GM18870 (cell line): ENCODE measurements around the gene RPTOR.
"Not testable (repeated sequence)": the region's sequence is repeated elsewhere in the genome, so short reads cannot be mapped to it uniquely, and the experiment has no call there.

Experiments
- ATAC-seq: cut with Tn5 transposase; IDR thresholded peaks from one replicate; pipeline ENCODE4 v1.9.1; 2021; ENCODE audit warnings: moderate library complexity; ENCODE audit not compliant: unreplicated experiment

The RPTOR gene

DNA sequence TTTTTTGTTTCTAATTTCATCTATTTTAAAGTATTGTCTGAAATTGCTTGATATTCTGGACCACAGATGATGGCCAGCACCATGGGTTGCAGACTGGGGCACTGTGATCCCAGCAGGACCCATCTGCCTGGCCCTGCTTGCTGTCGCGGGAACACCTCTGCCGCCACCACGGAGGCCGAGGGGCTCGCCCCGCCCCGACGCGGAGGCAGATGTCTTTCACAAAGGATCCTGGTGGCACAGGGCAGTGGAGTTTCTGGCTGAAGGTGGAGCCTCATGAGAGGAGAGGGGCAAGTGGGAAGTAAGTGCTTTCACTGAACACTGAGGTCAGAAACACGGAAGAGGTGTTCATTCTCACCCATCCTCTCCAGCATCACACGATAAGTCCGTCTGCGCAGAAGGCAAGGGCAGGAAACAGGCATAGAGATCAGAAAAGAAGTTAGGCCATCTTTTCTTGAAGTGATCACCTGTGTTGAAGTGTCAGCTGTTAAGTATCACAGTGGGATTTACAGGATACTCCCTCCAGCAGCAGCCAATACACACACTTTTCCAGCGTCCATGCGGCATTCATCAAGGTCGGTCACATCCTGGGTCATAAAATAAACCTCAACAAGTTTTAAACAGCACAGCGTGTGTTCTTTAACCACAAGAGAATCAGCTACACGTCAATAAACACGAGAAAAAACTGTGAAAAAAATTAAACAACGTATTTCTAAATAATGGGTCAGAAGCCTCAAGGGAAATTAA lies 194.5 kb downstream of the RPTOR start:
- no peak for ATAC-seq

DNA sequence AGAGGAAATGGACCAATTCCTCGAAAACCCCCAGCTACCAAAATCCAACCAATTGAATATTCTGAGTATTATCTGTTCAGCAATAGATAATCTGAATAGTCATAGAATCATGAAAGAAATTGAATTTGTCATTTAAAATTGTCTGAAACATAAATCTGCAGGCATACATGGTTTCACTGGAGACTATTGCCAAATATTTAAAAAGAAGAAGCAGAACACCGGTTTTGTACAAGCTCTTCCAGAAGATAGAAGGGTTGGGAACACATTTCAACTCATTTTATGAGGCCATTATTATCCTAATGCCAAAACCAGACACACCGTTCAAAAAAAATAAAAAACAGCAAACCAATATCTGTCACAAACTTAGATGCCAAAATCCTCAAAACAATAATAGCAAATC lies 195.5 kb downstream of the RPTOR start:
- ATAC-seq = no peak

DNA sequence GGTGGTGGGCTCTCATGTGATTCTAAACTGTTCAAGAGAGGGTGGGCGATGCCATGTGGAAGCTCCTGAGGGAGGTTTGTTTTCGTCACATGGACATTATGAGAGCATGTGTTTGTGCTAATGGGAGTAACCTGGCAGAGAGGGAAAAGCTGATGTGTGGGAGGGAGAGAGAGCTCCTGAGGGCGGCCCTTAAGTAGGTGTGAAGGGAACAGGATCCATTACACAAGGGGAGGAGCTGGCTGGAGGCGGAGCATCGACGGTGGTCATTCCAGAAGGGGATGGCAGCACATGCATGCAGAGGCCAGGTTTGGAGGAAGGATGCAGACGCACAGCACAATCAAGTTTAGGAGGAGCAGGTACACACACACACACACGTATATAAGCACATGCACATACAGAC lies 197.5 kb downstream of the RPTOR start:
- ATAC-seq = no peak

DNA sequence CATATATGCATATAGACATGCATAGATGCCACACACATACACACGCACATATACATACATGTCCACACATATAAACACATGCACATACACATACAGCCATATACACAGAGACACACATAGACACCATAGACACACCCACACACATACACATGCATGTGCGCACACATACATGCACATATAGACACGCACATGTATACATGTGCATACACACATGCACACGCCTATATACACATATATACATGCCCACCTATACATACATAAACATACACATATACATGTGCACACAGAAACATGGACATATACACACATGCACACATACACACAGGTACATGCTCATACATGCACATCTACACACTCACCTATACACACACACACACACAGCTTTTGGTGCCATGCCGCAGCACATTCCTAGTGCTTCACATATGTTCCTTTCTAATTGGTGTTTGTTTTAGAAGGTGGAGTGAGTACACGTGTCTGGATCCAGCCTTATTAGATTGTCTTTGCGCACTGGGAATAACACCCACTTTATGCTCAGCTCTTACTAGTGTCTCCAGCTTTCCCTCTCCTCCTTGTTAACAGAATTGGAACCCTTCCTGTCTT lies 198.0 kb downstream of the RPTOR start:
- ATAC-seq = no peak

DNA sequence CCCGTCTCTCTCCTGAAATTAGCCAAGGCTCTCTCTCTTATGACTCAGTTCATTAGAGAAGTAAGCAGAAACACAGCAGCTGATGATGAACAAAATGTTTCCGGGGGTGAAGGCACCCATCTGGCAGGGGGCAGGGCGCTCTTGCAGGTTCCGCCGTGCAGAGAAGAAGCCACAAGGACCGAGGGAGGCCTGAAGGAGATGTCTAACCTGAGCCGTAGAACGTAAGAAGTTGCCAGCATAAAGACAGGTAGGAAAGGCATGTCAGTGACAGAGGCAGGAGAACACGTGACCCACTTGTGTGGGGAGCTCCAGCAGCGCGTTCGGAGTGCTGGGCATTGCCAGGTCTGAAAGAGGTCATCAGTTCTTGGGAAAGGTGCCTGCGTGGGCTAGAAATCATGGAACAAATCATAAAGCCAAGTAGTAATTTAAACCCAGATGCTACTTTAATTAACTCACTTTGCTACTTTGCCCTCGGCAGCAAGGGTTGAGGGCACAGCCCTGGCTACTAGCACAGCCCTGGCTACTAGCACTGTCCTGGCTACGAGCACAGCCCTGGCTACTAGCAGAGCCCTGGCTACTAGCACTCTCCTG lies 198.6 kb downstream of the RPTOR start:
- ATAC-seq = no peak

DNA sequence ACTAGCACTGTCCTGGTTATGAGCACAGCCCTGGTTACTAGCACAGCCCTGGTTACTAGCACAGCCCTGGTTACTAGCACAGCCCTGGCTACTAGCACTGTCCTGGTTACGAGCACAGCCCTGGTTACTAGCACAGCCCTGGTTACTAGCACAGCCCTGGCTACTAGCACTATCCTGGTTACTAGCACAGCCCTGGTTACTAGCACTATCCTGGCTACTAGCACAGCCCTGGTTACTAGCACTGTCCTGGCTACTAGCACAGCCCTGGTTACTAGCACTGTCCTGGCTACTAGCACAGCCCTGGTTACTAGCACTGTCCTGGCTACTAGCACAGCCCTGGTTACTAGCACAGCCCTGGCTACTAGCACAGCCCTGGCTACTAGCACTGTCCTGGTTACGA lies 199.3 kb downstream of the RPTOR start:
- not testable (repeated sequence) for ATAC-seq

DNA sequence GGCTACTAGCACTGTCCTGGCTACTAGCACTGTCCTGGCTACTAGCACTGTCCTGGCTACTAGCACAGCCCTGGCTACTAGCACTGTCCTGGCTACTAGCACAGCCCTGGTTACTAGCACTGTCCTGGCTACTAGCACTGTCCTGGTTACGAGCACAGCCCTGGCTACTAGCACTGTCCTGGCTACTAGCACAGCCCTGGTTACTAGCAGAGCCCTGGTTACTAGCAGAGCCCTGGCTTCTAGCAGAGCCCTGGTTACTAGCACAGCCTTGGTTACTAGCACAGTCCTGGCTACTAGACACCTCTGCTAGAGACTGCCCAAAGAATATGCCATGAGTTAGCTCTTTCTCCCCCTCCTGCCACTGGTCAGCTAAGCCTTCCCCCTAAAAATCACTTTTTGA lies 200.1 kb downstream of the RPTOR start:
- not testable (repeated sequence) for ATAC-seq

DNA sequence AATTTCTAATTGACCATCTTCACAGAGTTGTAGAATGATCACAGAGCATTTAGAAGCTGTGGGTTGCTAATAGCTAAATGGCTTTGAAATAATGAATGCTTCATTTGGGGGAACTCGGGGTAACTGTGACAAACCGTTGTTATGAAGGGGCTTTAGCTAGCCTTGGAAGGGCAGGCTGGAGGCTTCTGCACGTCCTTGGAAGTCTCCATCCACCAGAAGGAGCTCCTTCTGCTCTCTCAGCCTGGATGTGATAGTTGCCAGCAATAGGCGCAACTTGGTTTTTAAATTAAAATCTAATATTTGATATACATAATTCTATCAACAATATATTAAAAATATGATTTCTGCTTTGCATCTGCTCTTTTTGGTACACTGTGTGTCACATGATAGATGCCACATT lies 200.5 kb downstream of the RPTOR start:
- ATAC-seq = no peak

DNA sequence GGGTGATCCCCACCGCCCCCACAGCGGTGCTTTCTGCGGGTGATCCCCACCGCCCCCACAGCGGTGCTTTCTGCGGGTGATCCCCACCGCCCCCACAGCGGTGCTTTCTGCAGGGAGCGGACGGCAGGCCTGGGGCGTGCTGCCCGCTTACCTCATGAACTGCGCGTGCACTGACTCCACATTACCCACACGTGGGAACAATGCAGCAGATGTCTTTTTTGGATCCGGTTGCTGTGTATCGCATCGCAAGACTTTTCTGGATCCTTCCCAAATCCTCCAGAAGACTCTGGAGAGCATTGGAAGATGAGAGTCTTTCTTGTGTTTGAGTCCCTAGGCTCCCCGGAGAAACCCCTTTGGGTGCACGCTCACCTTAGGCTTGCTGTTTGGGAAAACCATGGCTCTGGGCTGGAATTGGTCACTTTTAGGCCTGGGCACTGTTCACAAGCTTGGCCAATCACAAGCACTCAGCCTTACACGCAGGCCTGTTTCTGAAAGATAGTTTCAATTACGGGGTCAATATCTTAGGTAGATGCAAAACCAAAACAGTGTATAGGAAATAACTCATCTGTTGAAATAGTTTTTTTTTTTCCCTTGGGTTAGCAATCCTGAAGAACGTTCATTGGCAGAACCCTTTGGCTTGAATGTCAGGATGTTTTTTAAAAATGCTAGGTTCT lies 201.8 kb downstream of the RPTOR start:
- ATAC-seq = no peak

DNA sequence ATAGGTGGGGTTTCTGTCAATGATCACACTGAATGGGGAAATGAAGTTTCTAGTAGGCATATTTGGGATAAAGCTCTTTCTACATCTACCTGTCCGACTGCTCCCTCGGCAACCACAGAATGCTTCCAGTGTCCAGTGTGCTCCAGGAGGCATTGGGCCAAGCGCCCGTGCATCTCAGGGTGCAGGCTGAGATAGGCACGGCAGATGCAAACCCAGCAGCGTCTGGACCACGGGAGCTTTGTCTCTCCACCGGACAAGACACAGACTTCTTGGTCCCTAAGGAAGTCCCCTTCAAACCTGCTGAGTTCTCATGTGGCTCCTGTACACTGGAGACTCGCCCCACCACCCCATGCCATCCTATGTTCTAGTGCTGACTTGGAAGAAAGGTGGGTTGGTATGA lies 202.8 kb downstream of the RPTOR start:
- ATAC-seq = no peak

DNA sequence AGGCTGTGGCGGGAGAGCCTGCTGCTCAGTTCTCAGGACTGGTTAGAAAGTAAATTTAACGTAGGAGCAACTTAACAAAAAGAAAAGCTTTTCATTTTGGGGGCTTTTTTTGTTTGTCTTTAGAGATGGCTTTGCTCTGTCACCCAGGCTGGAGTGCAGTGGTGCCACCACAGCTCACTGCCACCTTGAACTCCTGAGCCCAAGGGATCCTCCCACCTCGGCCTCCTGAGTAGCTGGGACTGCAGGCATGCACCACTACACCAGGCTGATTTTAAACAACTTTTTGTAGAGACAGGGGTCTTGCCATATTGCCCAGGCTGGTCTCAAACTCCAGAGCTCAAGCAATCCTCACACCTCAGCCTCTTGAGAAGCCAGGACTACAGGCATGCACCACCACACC lies 205.0 kb downstream of the RPTOR start:
- no peak for ATAC-seq

DNA sequence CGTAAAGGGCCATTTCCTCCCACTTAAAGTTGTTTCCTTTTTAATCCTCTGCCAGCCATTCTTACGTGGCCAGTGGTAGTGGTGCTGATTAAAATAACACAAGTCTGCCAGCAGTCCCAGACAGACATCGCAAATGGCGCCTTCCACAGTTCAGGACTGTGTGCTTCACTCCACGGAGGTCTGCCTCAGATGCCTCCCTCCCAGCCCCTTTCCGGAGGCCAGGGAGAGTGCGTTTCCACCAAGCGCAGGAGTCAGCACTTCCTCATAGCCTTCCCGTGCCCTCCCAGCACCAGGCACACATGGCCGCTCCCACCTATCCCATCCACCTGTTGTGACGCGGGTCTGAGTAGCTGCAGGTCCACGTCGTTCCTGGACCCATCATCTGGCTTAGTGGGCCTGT lies 205.6 kb downstream of the RPTOR start:
- ATAC-seq = no peak

DNA sequence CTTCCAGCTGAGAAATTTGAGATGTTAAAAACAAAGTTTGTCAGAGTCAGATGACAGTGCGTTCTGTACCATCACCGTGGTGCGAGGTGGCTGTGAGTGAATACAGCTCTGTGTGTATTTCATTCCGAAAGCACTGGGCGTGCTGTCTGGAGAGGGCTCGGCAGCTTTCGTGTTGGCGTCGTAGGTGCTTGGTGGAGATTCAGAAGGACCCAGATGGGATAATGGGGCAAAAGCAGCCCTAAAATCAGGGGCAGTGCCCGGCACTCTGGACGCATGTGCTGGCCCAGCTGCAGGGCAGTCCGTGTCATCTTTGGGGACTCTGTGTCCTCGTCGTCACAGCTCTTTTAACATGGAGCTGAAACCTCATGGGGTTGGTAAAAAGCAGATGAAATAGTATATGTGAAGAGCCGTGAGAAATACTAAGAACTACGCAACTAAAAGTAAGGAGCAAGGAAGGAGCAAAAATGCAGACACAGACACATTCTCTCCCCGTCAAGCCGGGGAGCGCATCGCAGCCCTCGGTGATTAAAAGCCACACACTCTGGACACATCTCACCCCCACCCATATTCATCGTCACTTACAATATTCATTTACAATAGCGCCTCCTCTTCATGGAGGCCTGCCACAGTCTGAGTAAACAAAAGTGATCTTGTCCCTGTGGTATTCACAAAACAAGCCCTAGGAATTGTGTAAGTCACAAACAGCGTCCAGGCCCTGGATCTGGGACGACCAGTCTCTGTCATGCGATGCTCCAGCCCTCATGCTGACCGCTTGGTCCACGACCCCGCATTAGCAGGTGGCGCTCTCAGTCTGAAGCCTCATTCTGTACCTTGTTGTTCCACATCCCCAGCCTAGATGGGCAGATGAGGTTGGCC lies 206.7 kb downstream of the RPTOR start:
- ATAC-seq = no peak

DNA sequence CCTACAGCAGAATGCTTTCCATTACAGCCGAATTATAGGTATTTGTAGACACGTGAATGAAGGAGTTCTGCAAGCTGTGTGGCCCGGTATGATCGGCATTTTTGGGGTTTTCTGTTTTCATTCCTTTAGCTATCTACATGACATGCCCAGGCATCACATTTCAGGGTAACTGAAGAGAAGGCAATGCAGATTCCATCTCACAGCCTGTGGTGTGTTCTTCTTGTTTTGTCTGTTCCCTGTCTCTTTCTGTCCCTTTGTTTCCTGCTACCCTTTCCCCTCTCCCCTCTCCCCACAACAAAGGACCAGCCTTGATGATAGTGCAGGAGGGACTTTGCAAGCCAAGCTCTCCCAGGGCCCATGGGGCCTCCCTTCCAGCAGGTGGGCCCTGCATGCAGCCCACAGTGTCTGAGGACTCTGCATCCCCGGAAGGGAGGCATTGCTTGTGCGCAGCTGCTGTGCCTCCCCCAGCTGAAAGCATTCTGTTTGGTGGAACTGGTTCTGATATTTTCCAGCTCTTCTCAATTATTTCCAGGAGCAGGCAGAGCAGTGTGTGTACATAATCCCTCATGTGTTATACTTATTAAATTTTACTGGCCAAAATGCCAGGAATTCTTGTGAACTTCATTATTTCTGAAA lies 207.4 kb downstream of the RPTOR start:
- no peak for ATAC-seq

DNA sequence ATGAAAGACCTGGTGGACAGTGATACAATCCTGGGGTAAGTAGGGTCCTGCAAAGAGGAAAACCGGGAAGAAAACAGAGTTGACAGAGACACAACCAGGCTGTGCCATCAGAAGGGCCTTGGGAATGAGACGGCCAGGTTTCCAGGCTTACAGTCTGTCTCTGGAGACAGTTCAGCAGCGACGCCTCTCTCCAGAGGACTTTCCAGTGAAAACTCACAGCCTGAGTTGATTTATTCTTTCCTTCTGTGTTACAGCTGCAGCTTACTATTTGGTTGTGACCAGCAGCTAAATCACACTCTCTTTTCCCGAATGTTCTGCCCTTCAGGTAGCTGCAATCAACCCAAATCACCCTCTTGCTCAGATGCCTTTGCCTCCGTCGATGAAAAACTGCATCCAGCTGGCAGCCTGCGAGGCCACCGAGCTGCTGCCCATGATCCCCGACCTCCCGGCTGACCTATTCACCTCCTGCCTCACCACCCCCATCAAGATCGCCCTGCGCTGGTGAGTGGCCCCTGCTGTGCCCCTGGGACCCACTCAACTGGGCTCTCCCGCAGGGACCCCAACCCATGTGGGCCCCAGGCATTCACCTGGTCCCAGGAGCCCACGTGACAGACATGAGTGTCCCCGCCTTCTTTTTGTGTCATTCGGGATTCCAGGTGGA lies 209.2 kb downstream of the RPTOR start:
- ATAC-seq = no peak

DNA sequence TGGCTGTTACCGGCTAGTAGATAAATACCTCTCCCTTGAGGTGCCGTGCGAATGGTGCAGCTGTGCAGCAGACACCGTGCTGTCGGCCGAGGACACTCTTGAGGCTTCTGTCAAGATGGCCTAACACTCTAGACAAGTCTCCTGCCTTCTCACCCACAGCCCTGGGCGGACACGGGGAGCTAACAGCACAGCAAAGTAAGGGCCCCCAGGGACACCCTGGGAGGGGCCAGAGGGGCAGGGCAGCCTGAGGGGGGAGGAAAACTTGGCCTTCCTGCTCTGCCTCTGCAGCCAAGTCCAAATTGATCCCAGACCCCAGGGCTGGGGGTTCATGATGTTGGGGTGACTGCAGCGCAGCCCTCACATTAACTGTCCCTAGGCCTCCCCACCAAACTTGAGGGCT lies 210.2 kb downstream of the RPTOR start:
- ATAC-seq = no peak

DNA sequence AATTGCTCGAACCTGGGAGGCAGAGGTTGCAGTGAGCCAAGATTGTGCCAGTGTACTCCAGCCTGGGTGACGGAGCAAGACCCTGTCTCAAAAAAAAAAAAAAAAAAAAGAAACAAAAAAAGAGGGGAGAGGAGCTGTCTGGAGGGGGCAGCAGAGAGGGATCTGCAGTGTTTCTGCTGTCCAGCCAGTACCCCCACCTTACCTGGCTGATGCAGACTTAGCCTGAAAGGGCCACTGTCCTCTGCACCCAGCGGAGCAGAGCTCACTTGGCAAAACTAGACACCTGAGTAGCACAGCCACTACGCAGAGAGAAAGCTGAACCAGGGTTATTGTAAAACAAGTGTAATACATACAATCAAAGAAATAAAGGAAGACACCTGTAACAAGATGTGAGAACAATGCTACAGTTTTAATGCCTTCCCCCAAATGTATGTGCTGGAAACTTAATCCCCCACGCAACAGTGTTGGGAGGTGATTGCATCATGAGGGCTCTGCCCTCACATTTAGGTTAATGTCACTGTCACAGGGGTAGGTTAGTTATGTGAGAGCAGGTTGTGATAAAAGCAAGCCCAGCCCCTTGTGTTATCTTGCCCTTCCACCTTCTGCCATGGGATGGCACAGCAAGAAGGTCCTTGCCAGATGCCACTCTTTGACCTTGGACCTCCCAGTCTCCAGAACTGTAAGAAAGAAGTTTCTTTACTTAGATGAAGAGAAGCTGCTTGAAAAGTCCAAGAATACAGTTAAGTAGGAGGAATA lies 211.2 kb downstream of the RPTOR start:
- ATAC-seq = no peak

DNA sequence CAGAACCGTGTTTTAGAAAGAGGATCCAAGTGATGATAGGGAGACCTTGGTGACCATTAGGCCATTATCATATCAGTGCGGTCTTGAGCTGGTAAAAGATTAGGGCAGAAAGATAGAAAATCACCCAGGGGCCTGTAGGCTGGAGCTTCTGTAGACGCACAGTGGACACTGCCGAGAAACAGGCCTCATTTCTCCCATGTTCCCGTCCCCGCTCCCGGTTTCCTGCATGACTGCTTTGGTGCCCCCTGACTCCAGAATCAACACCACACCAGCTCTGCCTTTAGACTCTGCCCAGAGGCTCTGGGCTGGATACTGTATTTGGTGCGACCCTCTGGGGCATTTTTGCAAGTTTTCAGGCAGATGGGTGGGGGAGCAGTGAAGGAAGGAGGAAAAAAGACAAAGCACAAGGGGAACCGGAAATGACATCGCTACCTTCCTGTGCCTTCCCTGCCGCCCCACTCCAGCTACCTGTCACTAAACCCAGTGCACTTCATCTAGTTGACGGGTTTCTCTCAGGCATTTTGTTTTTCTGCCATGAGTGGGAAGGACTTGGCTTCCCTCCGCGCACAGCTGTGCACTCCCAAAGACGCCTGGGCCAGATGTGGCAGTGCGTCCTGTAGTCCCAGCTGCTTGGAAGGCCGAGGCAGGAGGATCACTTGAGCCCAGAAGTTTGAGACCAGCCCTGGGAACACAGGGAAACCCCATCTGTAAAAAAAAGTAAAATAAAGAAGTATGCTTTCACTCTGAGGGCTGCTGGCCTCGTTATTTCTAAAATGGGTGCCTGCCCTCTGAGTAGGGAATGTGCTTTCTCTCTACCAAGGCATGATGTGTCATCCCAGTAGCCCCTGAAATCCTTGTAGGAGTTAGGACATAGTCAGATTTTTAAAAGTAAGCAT lies 214.1 kb downstream of the RPTOR start:
- ATAC-seq = no peak

DNA sequence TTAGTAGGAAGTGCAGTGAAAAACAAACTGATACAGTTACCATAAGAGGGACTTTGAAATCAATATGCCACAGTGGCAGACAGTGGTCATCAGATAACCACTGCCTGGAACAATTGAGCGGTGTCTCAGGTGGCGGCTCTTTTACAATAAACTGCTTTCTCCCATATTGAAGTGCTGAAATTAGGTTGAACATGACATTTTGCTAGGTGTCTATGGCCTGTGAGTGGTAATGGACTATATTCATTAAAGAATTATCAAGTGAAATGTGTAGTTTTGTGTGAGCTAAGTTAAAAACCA lies 214.7 kb downstream of the RPTOR start:
- ATAC-seq = no peak
